GM12878 (cell line): ENCODE results near the gene SFXN5. TPM values are rescaled to one million over a fixed set of nuclear protein-coding genes. Genes with fewer than 3 reads are reported as not detected.

ENCODE experiments used
- ATAC-seq: fragments of 200-7000 bp; cut with Tn5 transposase; 3 replicates; pipeline ENCODE4 v1.9.1; 2020; ENCODE audit warnings: mild to moderate bottlenecking, moderate library complexity
- BruUV-seq: library from RNA; stranded (reverse); fragments of 400-500 nt; replicated peaks from 2 replicates; lab custom pipeline; 2021; lab: Mats Ljungman, UMichigan
- CTCF ChIA-PET: fragments of 300-600 bp; sonication (Branson Sonifier 250); formaldehyde crosslinking; extraction: SDS; loops from one replicate; lab custom pipeline; 2021; ENCODE audit warnings: inconsistent platforms; lab: Yijun Ruan, JAX
- POLR2A ChIA-PET: fragments of 350-600 bp; formaldehyde crosslinking; extraction: SDS; loops from one replicate; lab custom pipeline; 2021; ENCODE audit warnings: inconsistent platforms; lab: Charles Lee
- RAD21 ChIA-PET: fragments of 300-600 bp; sonication (Branson Sonifier 250); formaldehyde crosslinking; loops from one replicate; lab custom pipeline; 2023; ENCODE audit warnings: antibody characterized with exemption; ENCODE audit not compliant: unreplicated experiment; lab: Charles Lee
- SMC1A ChIA-PET: fragments of 300-600 bp; sonication (Branson Sonifier 250); formaldehyde crosslinking; loops from one replicate; lab custom pipeline; 2023; ENCODE audit not compliant: unreplicated experiment, uncharacterized antibody; lab: Charles Lee
- DNase-seq: peaks from one replicate; pipeline ENCODE4 v3.0.0-alpha.2; 2011; ENCODE audit warnings: low read depth, low spot score
- FAIRE-seq: peaks from 3 replicates; lab custom pipeline; 2011; peaks lifted over from hg19 to GRCh38; lab: Jason Lieb, UNC
- H2AFZ ChIP-seq: 2 replicates; pipeline ENCODE4 v1.6.0; 2011; ENCODE audit warnings: low read depth, low read length, control low read depth; ENCODE audit not compliant: control insufficient read depth
- H3K27ac ChIP-seq: 2 replicates; pipeline ENCODE4 v1.5.1; 2011; ENCODE audit warnings: control low read depth; ENCODE audit not compliant: control insufficient read depth, insufficient read depth
- H3K27me3 ChIP-seq, 2 experiments: replicated peaks in 1 of 2; 2 replicates each; pipeline versions ENCODE4 v1.6.0 to v1.6.1; 2011; ENCODE audit warnings: low read length in 1 of 2; ENCODE audit not compliant: control insufficient read depth in 2 of 2, insufficient read depth in 2 of 2
- H3K36me3 ChIP-seq, 2 experiments: 2 replicates each; pipeline ENCODE4 v1.5.1; 2011; ENCODE audit warnings: low read length in 1 of 2; ENCODE audit not compliant: control insufficient read depth in 2 of 2, insufficient read depth in 2 of 2
- H3K4me1 ChIP-seq: 2 replicates; pipeline ENCODE4 v1.6.1; 2011; ENCODE audit warnings: mild to moderate bottlenecking, low read length, moderate library complexity, mixed read lengths; ENCODE audit not compliant: control insufficient read depth, insufficient read depth
- H3K4me2 ChIP-seq: 2 replicates; pipeline ENCODE4 v1.6.0; 2011; ENCODE audit warnings: control low read depth; ENCODE audit not compliant: control insufficient read depth, insufficient read depth
- H3K4me3 ChIP-seq: fragments of 200-600 bp; sonication (generic); 2 replicates; pipeline ENCODE4 v1.5.1; 2016
- H3K79me2 ChIP-seq: 2 replicates; pipeline ENCODE4 v1.6.0; 2011; ENCODE audit warnings: low read length; ENCODE audit not compliant: control insufficient read depth, insufficient read depth
- H3K9ac ChIP-seq: 2 replicates; pipeline ENCODE4 v1.8.0; 2011; ENCODE audit warnings: low read length, control low read depth, mixed read lengths; ENCODE audit not compliant: control insufficient read depth, insufficient read depth
- H3K9me3 ChIP-seq: replicated peaks from 3 replicates; pipeline ENCODE4 v1.5.1; 2011; ENCODE audit warnings: mild to moderate bottlenecking, low read length; ENCODE audit not compliant: control insufficient read depth, insufficient read depth
- H4K20me1 ChIP-seq: 2 replicates; pipeline ENCODE4 v1.6.0; 2011; ENCODE audit not compliant: control insufficient read depth, insufficient read depth
- ATF7 ChIP-seq: fragments of 450-650 bp; IDR thresholded peaks from 2 replicates; pipeline ENCODE4 v1.6.1; 2016; ENCODE audit warnings: low read depth, mild to moderate bottlenecking
- BCL11A ChIP-seq: IDR thresholded peaks from 2 replicates; pipeline ENCODE4 v1.6.1; 2011; ENCODE audit warnings: low read depth, low read length
- DPF2 ChIP-seq: fragments of 450-650 bp; IDR thresholded peaks from 2 replicates; pipeline ENCODE4 v1.6.1; 2017; ENCODE audit warnings: mild to moderate bottlenecking
- GABPA ChIP-seq: IDR thresholded peaks from 2 replicates; pipeline ENCODE4 v1.6.1; 2014; ENCODE audit warnings: antibody characterized with exemption, low read depth, mild to moderate bottlenecking, inconsistent platforms
- MYB ChIP-seq: fragments of 150-350 bp; IDR thresholded peaks from 2 replicates; pipeline ENCODE4 v1.6.1; 2014; ENCODE audit warnings: mild to moderate bottlenecking, low read depth, low read length, borderline replicate concordance
- PAX5 ChIP-seq: IDR thresholded peaks from 2 replicates; pipeline ENCODE4 v1.6.1; 2011; ENCODE audit warnings: low read depth, low read length, borderline replicate concordance
- POLR2AphosphoS2 ChIP-seq: IDR thresholded peaks from 2 replicates; pipeline ENCODE4 v1.6.1; 2011; ENCODE audit warnings: low read depth, mild to moderate bottlenecking, low read length, improper control_type of control experiment, moderate library complexity
- POLR2AphosphoS5 ChIP-seq: IDR thresholded peaks from 2 replicates; pipeline ENCODE4 v1.6.1; 2011; ENCODE audit warnings: mild to moderate bottlenecking, low read length, inconsistent platforms
- POU2F2 ChIP-seq: IDR thresholded peaks from 3 replicates; pipeline ENCODE4 v1.6.1; 2011; ENCODE audit warnings: low read depth, mild to moderate bottlenecking, low read length, borderline replicate concordance
- WRNIP1 ChIP-seq: IDR thresholded peaks from 2 replicates; pipeline ENCODE4 v1.6.1; 2011; ENCODE audit warnings: low read depth, low read length, improper control_type of control experiment, borderline replicate concordance
- WGBS: methylation state at CpG from one replicate; pipeline ENCODE4 v1.1.6; 2016; ENCODE audit warnings: low lambda C conversion rate; ENCODE audit not compliant: insufficient replicate concordance, insufficient coverage; ENCODE audit errors: missing lambda C conversion rate; 5-methylcytosine and 5-hydroxymethylcytosine counted together
- in situ Hi-C: fragments of 300-500 bp; cut with MboI; formaldehyde crosslinking; loops from 9 replicates; pipeline ENCODE4 v1.14.3; 2018; ENCODE audit warnings: mixed read lengths
- intact Hi-C: fragments of 100-400 bp; cut with micrococcal nuclease; formaldehyde crosslinking; loops from one replicate; pipeline ENCODE4 v1.14.2; 2022; ENCODE audit not compliant: unreplicated experiment
- polyA plus RNA-seq, 11 experiments: library from polyadenylated mRNA; depleted of rRNA in 4 of 11; unstranded in 6 of 11; stranded (reverse) in 5 of 11; fragments of >200 nt; fragmentation: Nextera tagmentation in 4 of 11; fragmentation: Illumina TruSeq in 1 of 11; extraction: Ambion mirVana in 4 of 11; extraction: Trizol in 1 of 11; gene quantifications; 1 replicate in 1 of 11; 2 replicates in 10 of 11; pipeline versions ENCODE4 v1.2.1 to v1.2.3, GENCODE V29; 2011 to 2016; ENCODE audit warnings: inconsistent platforms in 2 of 11, missing spikeins in 2 of 11, low read depth in 1 of 11
- total RNA-seq, 4 experiments: library from RNA; depleted of rRNA in 3 of 4; stranded (reverse); fragments of >200 nt in 3 of 4; fragmentation: Illumina TruSeq in 1 of 4; extraction: Trizol in 1 of 4; gene quantifications; 2 replicates each; pipeline versions ENCODE4 v1.2.1 to v1.2.3, GENCODE V29; 2013 to 2021
- TF ChIP-seq, protein P1 (sequence below): IDR thresholded peaks from 2 replicates; pipeline ENCODE4 v1.6.1; 2012; ENCODE audit warnings: low read depth, low read length, improper control_type of control experiment
- TF ChIP-seq, protein P2 (sequence below), 3 experiments: IDR thresholded peaks in 2 of 3; conservative IDR thresholded peaks in 1 of 3; 2 replicates each; pipeline ENCODE4 v1.5.1; 2011; ENCODE audit warnings: low read depth in 3 of 3, low read length in 3 of 3, mild to moderate bottlenecking in 3 of 3, control low read depth in 2 of 3, moderate library complexity in 2 of 3, inconsistent platforms in 1 of 3, mixed read lengths in 1 of 3; ENCODE audit not compliant: control insufficient read depth in 2 of 3, insufficient read depth in 1 of 3; ENCODE audit errors: extremely low read depth in 1 of 3
- TF ChIP-seq, protein P3 (sequence below): IDR thresholded peaks from 2 replicates; pipeline ENCODE4 v1.6.1; 2011; ENCODE audit warnings: low read depth, low read length, improper control_type of control experiment, borderline replicate concordance

Gene SFXN5
- total and polyA plus RNA-seq, 10 of the 15 experiments (the other 5 are each of a cell fraction or from before 2014, with no cell fraction given), result 3.3 to 15.9 (median 11.2) TPM

DNA sequence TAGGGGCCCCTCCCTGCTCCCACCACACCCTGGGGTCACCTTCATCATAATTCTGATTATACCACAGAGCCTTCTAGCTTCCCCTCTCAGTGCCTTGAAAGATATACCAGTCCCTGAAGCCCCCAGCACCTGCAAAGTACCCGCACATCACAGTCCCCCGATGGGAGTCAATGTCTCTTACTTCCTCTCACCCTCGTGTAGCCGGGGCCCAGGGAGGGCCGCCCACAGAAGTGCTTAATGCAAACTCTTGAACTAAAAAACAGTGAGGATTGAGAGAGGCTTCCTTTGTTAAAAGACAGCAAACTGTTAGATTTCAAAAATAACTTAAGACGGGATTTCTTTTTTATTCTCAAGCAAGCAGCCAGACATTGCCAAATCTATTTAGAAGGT lies 76.5 kb downstream of the SFXN5 start:
- H3K4me1 ChIP-seq, result no peaks in the 10 kb centered on the region
- H3K79me2 ChIP-seq, result no peaks in the 10 kb centered on the region
- in situ Hi-C loops, result loop anchor here (5.0 kb wide), 1 partner anchor 167 kb away; no protein-coding TSS in a partner anchor
- H3K4me3 ChIP-seq, result no peak overlapping the region
- H3K9ac ChIP-seq, result no peak overlapping the region
- intact Hi-C loops, result no loop called here
- ChIA-PET POLR2A (no interaction called here), SMC1A (interaction anchor here (0.9 to 1.1 kb wide), 2 partner anchors 102 to 182 kb away, joined by 3 to 5 read pairs; no protein-coding TSS in a partner anchor), RAD21 (interaction anchor here (2.2 kb wide), 1 partner anchor 182 kb away, joined by 11 read pairs; no protein-coding TSS in a partner anchor), CTCF (interaction anchor here (0.6 to 1.9 kb wide), 4 partner anchors 32 to 217 kb away, joined by 3 to 5 read pairs (median 4); no protein-coding TSS in a partner anchor)
- no peaks in the 10 kb centered on the region for H3K9me3 ChIP-seq
- no peaks in the 10 kb centered on the region for H4K20me1 ChIP-seq
- TF ChIP-seq POU2F2 (no peak), WRNIP1 (no peak), POLR2AphosphoS5 (no peak), BCL11A (no peak), PAX5 (no peak), POLR2AphosphoS2 (no peak), GABPA (no peak), DPF2 (no peak), MYB (no peak), ATF7 (no peak)
- TF ChIP-seq, protein P1, sequence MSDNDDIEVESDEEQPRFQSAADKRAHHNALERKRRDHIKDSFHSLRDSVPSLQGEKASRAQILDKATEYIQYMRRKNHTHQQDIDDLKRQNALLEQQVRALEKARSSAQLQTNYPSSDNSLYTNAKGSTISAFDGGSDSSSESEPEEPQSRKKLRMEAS, result no peak
- TF ChIP-seq, protein P2, sequence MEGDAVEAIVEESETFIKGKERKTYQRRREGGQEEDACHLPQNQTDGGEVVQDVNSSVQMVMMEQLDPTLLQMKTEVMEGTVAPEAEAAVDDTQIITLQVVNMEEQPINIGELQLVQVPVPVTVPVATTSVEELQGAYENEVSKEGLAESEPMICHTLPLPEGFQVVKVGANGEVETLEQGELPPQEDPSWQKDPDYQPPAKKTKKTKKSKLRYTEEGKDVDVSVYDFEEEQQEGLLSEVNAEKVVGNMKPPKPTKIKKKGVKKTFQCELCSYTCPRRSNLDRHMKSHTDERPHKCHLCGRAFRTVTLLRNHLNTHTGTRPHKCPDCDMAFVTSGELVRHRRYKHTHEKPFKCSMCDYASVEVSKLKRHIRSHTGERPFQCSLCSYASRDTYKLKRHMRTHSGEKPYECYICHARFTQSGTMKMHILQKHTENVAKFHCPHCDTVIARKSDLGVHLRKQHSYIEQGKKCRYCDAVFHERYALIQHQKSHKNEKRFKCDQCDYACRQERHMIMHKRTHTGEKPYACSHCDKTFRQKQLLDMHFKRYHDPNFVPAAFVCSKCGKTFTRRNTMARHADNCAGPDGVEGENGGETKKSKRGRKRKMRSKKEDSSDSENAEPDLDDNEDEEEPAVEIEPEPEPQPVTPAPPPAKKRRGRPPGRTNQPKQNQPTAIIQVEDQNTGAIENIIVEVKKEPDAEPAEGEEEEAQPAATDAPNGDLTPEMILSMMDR (IDR thresholded peaks at IDR 0.05 in 2 of 3, conservative IDR thresholded peaks at IDR 0.05 in 1 of 3; ENCODE audit: control insufficient read depth in 2 of 3, extremely low read depth in 1 of 3, insufficient read depth in 1 of 3, low read depth in 3 of 3, low read length in 3 of 3), result no peak
- TF ChIP-seq, protein P3, sequence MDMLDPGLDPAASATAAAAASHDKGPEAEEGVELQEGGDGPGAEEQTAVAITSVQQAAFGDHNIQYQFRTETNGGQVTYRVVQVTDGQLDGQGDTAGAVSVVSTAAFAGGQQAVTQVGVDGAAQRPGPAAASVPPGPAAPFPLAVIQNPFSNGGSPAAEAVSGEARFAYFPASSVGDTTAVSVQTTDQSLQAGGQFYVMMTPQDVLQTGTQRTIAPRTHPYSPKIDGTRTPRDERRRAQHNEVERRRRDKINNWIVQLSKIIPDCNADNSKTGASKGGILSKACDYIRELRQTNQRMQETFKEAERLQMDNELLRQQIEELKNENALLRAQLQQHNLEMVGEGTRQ, result no peak
- H3K4me2 ChIP-seq, result no peak overlapping the region
- H3K36me3 ChIP-seq, result no peaks in the 10 kb centered on the region; a peak in 1 of 4 replicates
- FAIRE-seq, result no peak
- H3K27ac ChIP-seq, result no peak overlapping the region
- no peak for ATAC-seq
- no peaks in the 10 kb centered on the region for H3K27me3 ChIP-seq
- no peak overlapping the region for H2AFZ ChIP-seq
- DNase-seq, result no peak
- BruUV-seq, result no TSS peak
- WGBS, result 46% methylated on average over 6 of the region's 6 CpGs
